Glutamatergic neuron (in vitro differentiated cells): ENCODE data around the gene ANGPTL2. TPM values are rescaled to one million over a fixed set of nuclear protein-coding genes. Genes with fewer than 3 reads are reported as not detected.

ENCODE experiments used
- DNase-seq: peaks from one replicate; pipeline ENCODE4 v3.0.0; 2022
- H3K27ac Mint-ChIP-seq: one replicate; pipeline ENCODE4 v1.8.0; 2020; ENCODE audit warnings: mild to moderate bottlenecking, mixed read lengths, inconsistent platforms; ENCODE audit not compliant: unreplicated experiment
- H3K27me3 Mint-ChIP-seq: one replicate; pipeline ENCODE4 v1.8.0; 2020; ENCODE audit warnings: mild to moderate bottlenecking, moderate library complexity, mixed read lengths, inconsistent platforms; ENCODE audit not compliant: unreplicated experiment
- H3K36me3 Mint-ChIP-seq: one replicate; pipeline ENCODE4 v1.8.0; 2020; ENCODE audit warnings: mild to moderate bottlenecking, mixed read lengths, inconsistent platforms; ENCODE audit not compliant: unreplicated experiment
- H3K4me1 Mint-ChIP-seq: one replicate; pipeline ENCODE4 v1.8.0; 2020; ENCODE audit warnings: mild to moderate bottlenecking, low read depth, mixed read lengths, inconsistent platforms; ENCODE audit not compliant: unreplicated experiment
- H3K4me3 Mint-ChIP-seq: one replicate; pipeline ENCODE4 v1.8.0; 2020; ENCODE audit warnings: mild to moderate bottlenecking, mixed read lengths, inconsistent platforms; ENCODE audit not compliant: unreplicated experiment
- H3K9me3 Mint-ChIP-seq: one replicate; pipeline ENCODE4 v1.8.0; 2020; ENCODE audit warnings: mild to moderate bottlenecking, moderate library complexity, mixed read lengths, inconsistent platforms; ENCODE audit not compliant: unreplicated experiment
- total RNA-seq: library from RNA; stranded (reverse); fragmentation: NEBNext Ultra II Directional; extraction: Animal tissue kit (Norgen Biotek cat#: 25700); gene quantifications from one replicate; pipeline ENCODE4 v1.2.1, GENCODE V29; 2021; ENCODE audit not compliant: unreplicated experiment
- TF ChIP-seq, protein P1 (sequence below): fragments of 200-600 bp; sonication (generic); IDR thresholded peaks from one replicate; pipeline ENCODE4 v1.5.0; 2021; ENCODE audit not compliant: partially characterized antibody, unreplicated experiment

Gene ANGPTL2
- total RNA-seq, 1 donor from 2014 or later = 55.5 TPM

GRCh38 chr9:127078336-127078735 lies 44.1 kb downstream of the ANGPTL2 start:
- peaks cover 21% of the 10 kb centered on the region for H3K4me1 Mint-ChIP-seq
- H3K4me3 Mint-ChIP-seq = no peak overlapping the region
- TF ChIP-seq, protein P1, sequence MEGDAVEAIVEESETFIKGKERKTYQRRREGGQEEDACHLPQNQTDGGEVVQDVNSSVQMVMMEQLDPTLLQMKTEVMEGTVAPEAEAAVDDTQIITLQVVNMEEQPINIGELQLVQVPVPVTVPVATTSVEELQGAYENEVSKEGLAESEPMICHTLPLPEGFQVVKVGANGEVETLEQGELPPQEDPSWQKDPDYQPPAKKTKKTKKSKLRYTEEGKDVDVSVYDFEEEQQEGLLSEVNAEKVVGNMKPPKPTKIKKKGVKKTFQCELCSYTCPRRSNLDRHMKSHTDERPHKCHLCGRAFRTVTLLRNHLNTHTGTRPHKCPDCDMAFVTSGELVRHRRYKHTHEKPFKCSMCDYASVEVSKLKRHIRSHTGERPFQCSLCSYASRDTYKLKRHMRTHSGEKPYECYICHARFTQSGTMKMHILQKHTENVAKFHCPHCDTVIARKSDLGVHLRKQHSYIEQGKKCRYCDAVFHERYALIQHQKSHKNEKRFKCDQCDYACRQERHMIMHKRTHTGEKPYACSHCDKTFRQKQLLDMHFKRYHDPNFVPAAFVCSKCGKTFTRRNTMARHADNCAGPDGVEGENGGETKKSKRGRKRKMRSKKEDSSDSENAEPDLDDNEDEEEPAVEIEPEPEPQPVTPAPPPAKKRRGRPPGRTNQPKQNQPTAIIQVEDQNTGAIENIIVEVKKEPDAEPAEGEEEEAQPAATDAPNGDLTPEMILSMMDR = no peak
- no peak for DNase-seq
- H3K9me3 Mint-ChIP-seq = peaks cover 10% of the 10 kb centered on the region
- H3K27ac Mint-ChIP-seq = no peak overlapping the region
- peaks cover 7% of the 10 kb centered on the region for H3K27me3 Mint-ChIP-seq
- H3K36me3 Mint-ChIP-seq = peaks cover 3% of the 10 kb centered on the region

- Mint-ChIP-seq H3K27ac (no peak overlapping the region), H3K4me1 (peaks cover 21% of the 10 kb centered on the region), H3K4me3 (no peak overlapping the region), H3K36me3 (peaks cover 8% of the 10 kb centered on the region), H3K27me3 (peaks cover 5% of the 10 kb centered on the region), H3K9me3 (peaks cover 11% of the 10 kb centered on the region)
- TF ChIP-seq, protein P1 = no peak
- no peak for DNase-seq
Observed at GRCh38 chr9:127077644-127077946, 44.8 kb downstream of the ANGPTL2 start.

DNA sequence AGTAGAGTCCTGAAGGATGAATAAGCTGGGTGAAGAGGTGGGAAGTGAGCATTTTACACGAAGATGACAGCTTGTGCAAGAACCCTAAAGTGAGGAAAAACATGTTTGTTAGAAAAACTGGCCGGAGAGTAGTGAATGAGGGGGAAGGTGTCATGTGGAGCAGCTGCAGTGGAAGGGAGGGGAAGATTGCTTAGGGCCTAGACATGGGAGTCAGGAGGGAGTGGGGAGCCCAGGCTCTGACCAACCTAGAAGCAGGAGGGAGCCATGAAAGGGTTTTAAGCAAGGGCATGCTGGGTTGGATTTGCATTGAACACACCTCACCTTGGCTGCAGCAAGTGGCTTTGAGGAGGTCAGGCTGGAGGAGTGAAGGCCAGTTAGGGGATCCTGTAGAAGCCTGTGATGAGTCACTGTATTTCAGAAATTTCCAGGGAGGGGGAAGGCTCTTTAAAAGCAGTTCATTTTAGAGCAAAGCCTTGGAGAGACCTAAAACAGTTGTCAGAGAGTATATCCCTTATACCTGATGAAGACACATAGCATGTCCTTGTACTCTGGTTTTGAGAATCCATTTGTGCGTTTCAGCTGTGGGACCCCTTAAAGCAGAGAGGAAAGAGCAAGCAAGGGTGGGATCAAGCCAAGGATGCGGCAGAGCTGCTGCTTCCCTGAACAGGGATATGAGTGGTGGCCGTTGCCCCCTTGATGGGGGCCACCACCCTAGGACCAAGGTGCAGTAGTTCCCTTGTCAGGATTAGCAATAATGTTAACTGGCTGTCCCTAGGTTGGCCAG lies 45.4 kb downstream of the ANGPTL2 start:
- H3K9me3 Mint-ChIP-seq = peaks cover 11% of the 10 kb centered on the region
- H3K27ac Mint-ChIP-seq = no peak overlapping the region
- peaks cover 21% of the 10 kb centered on the region for H3K4me1 Mint-ChIP-seq
- no peak overlapping the region for H3K4me3 Mint-ChIP-seq
- H3K36me3 Mint-ChIP-seq = peaks cover 13% of the 10 kb centered on the region
- DNase-seq = no peak
- H3K27me3 Mint-ChIP-seq = peaks cover 5% of the 10 kb centered on the region
- TF ChIP-seq, protein P1 = no peak

GRCh38 chr9:127075624-127076372 lies 46.6 kb downstream of the ANGPTL2 start:
- H3K4me1 Mint-ChIP-seq = peaks cover 17% of the 10 kb centered on the region
- H3K27me3 Mint-ChIP-seq = peaks cover 3% of the 10 kb centered on the region
- no peak for DNase-seq
- TF ChIP-seq, protein P1 = no peak
- peak overlapping the region; percentile 9 for H3K4me3 Mint-ChIP-seq
- peaks cover 17% of the 10 kb centered on the region for H3K36me3 Mint-ChIP-seq
- H3K9me3 Mint-ChIP-seq = peaks cover 11% of the 10 kb centered on the region
- H3K27ac Mint-ChIP-seq = no peak overlapping the region
